HepG2 (cell line): ENCODE results near the gene CNNM4. TPM values are rescaled to one million over a fixed set of nuclear protein-coding genes. Genes with fewer than 3 reads are reported as not detected.

Experiments
- AGO2 ChIP-seq: fragments of 200-400 bp; formaldehyde crosslinking; optimal IDR thresholded peaks from 2 replicates; pipeline ENCODE3; 2017; ENCODE audit warnings: mild to moderate bottlenecking, low read depth, low read length, moderate library complexity
- HNF1B ChIP-seq: sonication (generic); formaldehyde crosslinking; IDR thresholded peaks from 2 replicates; pipeline ENCODE4 v1.5.1; 2020; ENCODE audit warnings: mild to moderate bottlenecking, moderate library complexity, missing genetic modification reagents
- REST ChIP-seq, 2 experiments: IDR thresholded peaks; 2 replicates each; pipeline ENCODE4 v1.6.1; 2011 to 2012; ENCODE audit warnings: low read length in 2 of 2, borderline replicate concordance in 1 of 2, low read depth in 1 of 2, mild to moderate bottlenecking in 1 of 2, moderate library complexity in 1 of 2
- SRSF4 ChIP-seq: fragments of 200-400 bp; formaldehyde crosslinking; IDR thresholded peaks from one replicate; pipeline ENCODE4 v1.6.1; 2018; ENCODE audit warnings: mild to moderate bottlenecking, low read depth, low read length, moderate library complexity; ENCODE audit not compliant: poor library complexity, severe bottlenecking
- TBX2 ChIP-seq: sonication (generic); formaldehyde crosslinking; IDR thresholded peaks from 2 replicates; pipeline ENCODE4 v1.5.0; 2020; ENCODE audit warnings: missing genetic modification reagents, mild to moderate bottlenecking, borderline replicate concordance
- WIZ ChIP-seq: sonication (generic); formaldehyde crosslinking; IDR thresholded peaks from 2 replicates; pipeline ENCODE4 v1.5.1; 2020; ENCODE audit warnings: mild to moderate bottlenecking, missing genetic modification reagents
- XRCC5 ChIP-seq: fragments of 200-400 bp; formaldehyde crosslinking; optimal IDR thresholded peaks from 2 replicates; pipeline ENCODE3; 2017; ENCODE audit warnings: mild to moderate bottlenecking, low read length
- ZFP91 ChIP-seq: sonication (generic); formaldehyde crosslinking; IDR thresholded peaks from 2 replicates; pipeline ENCODE4 v1.9.0; 2022; ENCODE audit warnings: missing genetic modification reagents, mild to moderate bottlenecking, borderline replicate concordance
- ZNF207 ChIP-seq: fragments of 450-650 bp; IDR thresholded peaks from 2 replicates; pipeline ENCODE4 v1.6.1; 2016; ENCODE audit warnings: antibody characterized with exemption, borderline replicate concordance
- ZNF230 ChIP-seq: sonication (generic); formaldehyde crosslinking; IDR thresholded peaks from 2 replicates; pipeline ENCODE4 v1.4.0; 2020; ENCODE audit warnings: mild to moderate bottlenecking, missing genetic modification reagents
- ZNF337 ChIP-seq: sonication (generic); formaldehyde crosslinking; IDR thresholded peaks from 2 replicates; pipeline ENCODE4 v1.5.1; 2020; ENCODE audit warnings: missing genetic modification reagents, low read depth, mild to moderate bottlenecking, borderline replicate concordance
- ZNF34 ChIP-seq: sonication (generic); formaldehyde crosslinking; IDR thresholded peaks from 2 replicates; pipeline ENCODE4 v1.4.0; 2020; ENCODE audit warnings: mild to moderate bottlenecking, missing genetic modification reagents, borderline replicate concordance
- ZNF343 ChIP-seq: sonication (generic); formaldehyde crosslinking; IDR thresholded peaks from 2 replicates; pipeline ENCODE4 v1.4.0; 2020; ENCODE audit warnings: mild to moderate bottlenecking, missing genetic modification reagents
- ZNF547 ChIP-seq: sonication (generic); formaldehyde crosslinking; IDR thresholded peaks from 2 replicates; pipeline ENCODE4 v1.5.1; 2020; ENCODE audit warnings: mild to moderate bottlenecking, missing genetic modification reagents
- ZNF784 ChIP-seq: sonication (generic); formaldehyde crosslinking; IDR thresholded peaks from 2 replicates; pipeline ENCODE4 v1.5.1; 2020; ENCODE audit warnings: missing genetic modification reagents, mild to moderate bottlenecking, borderline replicate concordance
- ZNF800 ChIP-seq: sonication (generic); formaldehyde crosslinking; IDR thresholded peaks from 2 replicates; pipeline ENCODE4 v1.4.0; 2020; ENCODE audit warnings: missing genetic modification reagents
- ZSCAN20 ChIP-seq: sonication (generic); formaldehyde crosslinking; IDR thresholded peaks from 2 replicates; pipeline ENCODE4 v1.4.0; 2020; ENCODE audit warnings: missing genetic modification reagents, mild to moderate bottlenecking, borderline replicate concordance
- polyA plus RNA-seq, 8 experiments: library from polyadenylated mRNA; depleted of rRNA in 3 of 8; stranded (reverse) in 7 of 8; unstranded in 1 of 8; fragments of >200 nt; fragmentation: Illumina TruSeq in 4 of 8; extraction: Trizol in 4 of 8; gene quantifications; 2 replicates each; pipeline versions ENCODE4 v1.2.1 to v1.2.3, GENCODE V29; 2011 to 2016; ENCODE audit warnings: low read depth in 4 of 8, missing spikeins in 1 of 8, mixed read lengths in 1 of 8; ENCODE audit not compliant: insufficient read depth in 1 of 8
- total RNA-seq, 5 experiments: library from RNA; depleted of rRNA; stranded (reverse); fragments of >200 nt; fragmentation: Illumina TruSeq; extraction: Trizol; gene quantifications; 2 replicates each; pipeline ENCODE4 v1.2.3, GENCODE V29; 2016; ENCODE audit warnings: low read depth in 1 of 5

CNNM4 gene
- total and polyA plus RNA-seq, 2 of the 13 experiments (the other 11 are each of a cell fraction or from before 2014, with no cell fraction given): 5.9 to 8.4 TPM

GRCh38 chr2:96815326-96816126, 54.8 kb downstream of the CNNM4 start (continued):
- TF ChIP-seq ZSCAN20 (no peak), XRCC5 (no peak), ZNF34 (0 out of 2 replicates have a peak, but pooled peaks have one; percentile 49), REST (IDR thresholded peaks at IDR 0.05; ENCODE audit: borderline replicate concordance in 1 of 2, low read depth in 1 of 2, low read length in 2 of 2) (no peak; a peak in 1 of 4 replicates), WIZ (no peak), ZNF547 (peak; percentile 86; the same call in 1 of the 2 replicates), TBX2 (CRISPR knock-in tag) (no peak), HNF1B (CRISPR knock-in tag) (peak; percentile 57; the same call in 1 of the 2 replicates), ZNF337 (CRISPR knock-in tag) (0 out of 2 replicates have a peak, but pooled peaks have one; percentile 85), ZFP91 (peak; percentile 69; the same call in 1 of the 2 replicates), ZNF784 (CRISPR knock-in tag) (peak; percentile 77; the same call in 1 of the 2 replicates), AGO2 (peak; percentile 60), ZNF800 (CRISPR knock-in tag) (no peak; the same call in none of the 2 replicates), ZNF207 (no peak), ZNF230 (CRISPR knock-in tag) (peak; percentile 92; the same call in 1 of the 2 replicates), ZNF343 (CRISPR knock-in tag) (peak; percentile 48; the same call in 1 of the 2 replicates), SRSF4 (no peak)
